Measurements from ENCODE around the gene EBPL.

DNA sequence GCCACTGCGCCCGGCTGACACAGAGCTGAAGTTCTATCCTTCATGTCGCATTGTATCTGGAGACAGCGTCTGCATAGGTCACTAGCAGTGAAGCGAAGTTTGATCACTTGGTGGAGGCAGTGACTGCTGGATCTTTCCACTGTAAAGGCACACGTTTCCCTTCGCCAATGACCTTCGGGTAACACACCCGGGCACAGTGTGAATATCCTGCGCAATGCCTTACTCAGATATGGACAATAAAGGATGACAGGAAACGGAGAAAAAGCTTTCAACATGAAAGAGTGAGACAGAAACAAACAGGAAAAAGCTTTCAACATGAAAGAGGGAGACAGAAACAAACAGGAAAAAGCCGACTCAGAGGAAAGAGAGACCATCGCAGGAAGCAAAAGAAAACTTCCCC is 45.8 kb downstream of the EBPL start:
- no peak for TF ChIP-seq POLR2A (IDR thresholded peaks at IDR 0.05; ENCODE audit: low read depth, low read length)
- no peak for TF ChIP-seq TAF1 (IDR thresholded peaks at IDR 0.05; ENCODE audit: low read depth, low read length)
- TF ChIP-seq POLR2AphosphoS5 (IDR thresholded peaks at IDR 0.05; ENCODE audit: low read depth, low read length) = no peak
- no peak for TF ChIP-seq POU2F2 (IDR thresholded peaks at IDR 0.05; ENCODE audit: low read depth, low read length)

Data from GM12891 (cell line).